HEK293T (cell line): Measurements from ENCODE around the gene KMT5B.

Source experiments
- BHLHE40 ChIP-seq: fragments of 450-650 bp; IDR thresholded peaks from 2 replicates; pipeline ENCODE4 v1.6.1; 2016; ENCODE audit warnings: mild to moderate bottlenecking, moderate library complexity, borderline replicate concordance
- CTBP1 ChIP-seq: fragments of 450-650 bp; IDR thresholded peaks from 2 replicates; pipeline ENCODE4 v1.6.1; 2016; ENCODE audit warnings: borderline replicate concordance
- FOXA1 ChIP-seq: fragments of 450-650 bp; IDR thresholded peaks from 2 replicates; pipeline ENCODE4 v1.6.1; 2016; ENCODE audit warnings: mild to moderate bottlenecking
- FOXM1 ChIP-seq: fragments of 450-650 bp; IDR thresholded peaks from 2 replicates; pipeline ENCODE4 v1.6.1; 2017; ENCODE audit warnings: mild to moderate bottlenecking, borderline replicate concordance
- HDGF ChIP-seq: fragments of 450-650 bp; IDR thresholded peaks from 2 replicates; pipeline ENCODE4 v1.6.1; 2017; ENCODE audit warnings: antibody characterized with exemption, borderline replicate concordance
- NFRKB ChIP-seq: fragments of 450-650 bp; IDR thresholded peaks from 2 replicates; pipeline ENCODE4 v1.6.1; 2016; ENCODE audit warnings: mild to moderate bottlenecking, moderate library complexity
- SP1 ChIP-seq: fragments of 450-650 bp; IDR thresholded peaks from 2 replicates; pipeline ENCODE4 v1.6.1; 2017
- SUZ12 ChIP-seq: fragments of 450-650 bp; IDR thresholded peaks from 2 replicates; pipeline ENCODE4 v1.6.1; 2016; ENCODE audit warnings: mild to moderate bottlenecking
- TARDBP ChIP-seq: fragments of 450-650 bp; IDR thresholded peaks from 2 replicates; pipeline ENCODE4 v1.6.1; 2016

GRCh38 chr11:68202165-68202564 lies 10.9 kb downstream of the KMT5B start:
- TF ChIP-seq BHLHE40 (no peak), FOXA1 (no peak), FOXM1 (no peak), SP1 (no peak), SUZ12 (no peak), NFRKB (no peak), TARDBP (no peak), HDGF (no peak), CTBP1 (no peak)
